Activated gamma-delta T cell treated with Interleukin-2 at 50 U/mL for 16 hours (primary cell): ENCODE results near the gene CADM2.

Source experiments
- DNase-seq: peaks from one replicate; pipeline ENCODE4 v3.0.0-alpha.2; 2020

CADM2 gene

GRCh38 chr3:86046436-86047136, 1087.8 kb downstream of the CADM2 start:
- no peak for DNase-seq

GRCh38 chr3:86047161-86047560, 1088.4 kb downstream of the CADM2 start:
- no peak for DNase-seq

- DNase-seq: no peak
These were observed 1092.3 kb downstream of the CADM2 start for GRCh38 chr3:86051058-86051457.

- no peak for DNase-seq
These were observed 1097.2 kb downstream of the CADM2 start for GRCh38 chr3:86056032-86056431.

GRCh38 chr3:86056962-86057361, 1098.2 kb downstream of the CADM2 start:
- no peak for DNase-seq

GRCh38 chr3:86073799-86074198, 1115.0 kb downstream of the CADM2 start:
- no peak for DNase-seq

GRCh38 chr3:86087160-86087871, 1128.5 kb downstream of the CADM2 start:
- DNase-seq: no peak

- no peak for DNase-seq
These were observed 1145.4 kb downstream of the CADM2 start for GRCh38 chr3:86104154-86104553.

- DNase-seq: no peak
These were observed 1150.6 kb downstream of the CADM2 start for GRCh38 chr3:86109434-86109833.
